PC-9 (cell line): ENCODE data around the gene RBMS3. TPM values are rescaled to one million over a fixed set of nuclear protein-coding genes. Genes with fewer than 3 reads are reported as not detected.

Experiments used
- BruUV-seq: library from RNA; stranded (reverse); fragments of 400-500 nt; replicated peaks from 2 replicates; lab custom pipeline; 2021; lab: Mats Ljungman, UMichigan
- CTCF ChIA-PET: fragments of 300-600 bp; sonication (Branson Sonifier 250); formaldehyde crosslinking; loops from one replicate; lab custom pipeline; 2022; ENCODE audit warnings: antibody characterized with exemption; lab: Charles Lee
- POLR2A ChIA-PET: fragments of 300-600 bp; sonication (Branson Sonifier 250); formaldehyde crosslinking; loops from one replicate; lab custom pipeline; 2022; ENCODE audit warnings: antibody characterized with exemption; ENCODE audit not compliant: unreplicated experiment; lab: Charles Lee
- DNase-seq, 2 experiments: peaks; one replicate each; pipeline versions ENCODE4 v3.0.0 to v3.0.0-alpha.2; 2015 to 2022; ENCODE audit warnings: mixed read lengths in 1 of 2
- H2AFZ ChIP-seq: fragments of 200-600 bp; sonication (generic); 2 replicates; pipeline ENCODE4 v1.8.1; 2017; ENCODE audit warnings: antibody characterized with exemption
- H3F3A ChIP-seq: fragments of 200-600 bp; sonication (generic); 2 replicates; pipeline ENCODE4 v1.8.1; 2017; ENCODE audit warnings: antibody characterized with exemption, mild to moderate bottlenecking, low read depth; ENCODE audit not compliant: insufficient read depth
- H3K27ac ChIP-seq: fragments of 200-600 bp; sonication (generic); 2 replicates; pipeline ENCODE4 v1.6.1; 2016; ENCODE audit warnings: mixed run types
- H3K27me3 ChIP-seq: fragments of 200-600 bp; sonication (generic); 2 replicates; pipeline ENCODE4 v1.6.1; 2016; ENCODE audit warnings: low read depth, mixed run types; ENCODE audit not compliant: insufficient read depth
- H3K36me3 ChIP-seq: fragments of 200-600 bp; sonication (generic); 2 replicates; pipeline ENCODE4 v1.6.1; 2016; ENCODE audit warnings: low read depth, mixed run types
- H3K4me1 ChIP-seq: fragments of 200-600 bp; sonication (generic); replicated peaks from 2 replicates; pipeline ENCODE4 v1.6.1; 2016; ENCODE audit warnings: mixed run types; ENCODE audit not compliant: insufficient read depth
- H3K4me2 ChIP-seq: fragments of 200-600 bp; sonication (generic); 2 replicates; pipeline ENCODE4 v1.6.1; 2017; ENCODE audit warnings: mixed run types
- H3K4me3 ChIP-seq: fragments of 200-600 bp; sonication (generic); 2 replicates; pipeline ENCODE4 v1.6.1; 2016; ENCODE audit warnings: mixed run types
- H3K79me2 ChIP-seq: fragments of 200-600 bp; sonication (generic); 2 replicates; pipeline ENCODE4 v1.6.1; 2017; ENCODE audit warnings: low read depth, mixed run types
- H3K9me2 ChIP-seq: fragments of 200-600 bp; sonication (generic); 2 replicates; pipeline ENCODE4 v1.8.1; 2017; ENCODE audit warnings: mild to moderate bottlenecking; ENCODE audit not compliant: insufficient read depth
- H3K9me3 ChIP-seq: fragments of 200-600 bp; sonication (generic); 2 replicates; pipeline ENCODE4 v1.8.1; 2016; ENCODE audit warnings: low read depth; ENCODE audit not compliant: insufficient read depth
- H4K20me1 ChIP-seq: fragments of 200-600 bp; sonication (generic); 2 replicates; pipeline ENCODE4 v1.8.1; 2017; ENCODE audit not compliant: insufficient read depth
- CTCF ChIP-seq: fragments of 200-600 bp; sonication (generic); conservative IDR thresholded peaks from 2 replicates; pipeline ENCODE4 v1.6.1; 2017; ENCODE audit warnings: mixed run types, antibody characterized with exemption, mild to moderate bottlenecking, moderate library complexity
- EZH2 ChIP-seq: fragments of 200-600 bp; sonication (generic); IDR thresholded peaks from 2 replicates; pipeline ENCODE4 v1.8.0; 2017; ENCODE audit warnings: antibody characterized with exemption, low read depth
- intact Hi-C: fragments of 100-400 bp; cut with micrococcal nuclease; formaldehyde crosslinking; loops from one replicate; pipeline ENCODE4 v1.10.0; 2022; ENCODE audit not compliant: unreplicated experiment
- total RNA-seq: library from RNA; stranded (reverse); gene quantifications from 2 replicates; pipeline ENCODE4 v1.2.3, GENCODE V29; 2021

RBMS3 gene
- total RNA-seq, 1 experiment from 2014 or later, result 3.5 TPM

- ChIA-PET CTCF (no interaction called here), POLR2A (no interaction called here)
- H3F3A ChIP-seq, result no peaks in the 10 kb centered on the region
- H3K27me3 ChIP-seq, result no peaks in the 10 kb centered on the region
- H3K9me2 ChIP-seq, result no peaks in the 10 kb centered on the region
- no TSS peak for BruUV-seq
- no peak overlapping the region for H2AFZ ChIP-seq
- no peak overlapping the region for H3K4me2 ChIP-seq
- no peak for DNase-seq
- intact Hi-C loops, result no loop called here
- no peaks in the 10 kb centered on the region for H3K36me3 ChIP-seq
- H3K27ac ChIP-seq, result no peak overlapping the region
- no peaks in the 10 kb centered on the region for H3K9me3 ChIP-seq
- no peak for TF ChIP-seq CTCF
- TF ChIP-seq EZH2, result no peak
- H3K4me3 ChIP-seq, result no peak overlapping the region
- no peaks in the 10 kb centered on the region for H4K20me1 ChIP-seq
- H3K4me1 ChIP-seq, result no peaks in the 10 kb centered on the region
- H3K79me2 ChIP-seq, result no peaks in the 10 kb centered on the region
Measured at GRCh38 chr3:30026851-30027250, 746.0 kb downstream of the RBMS3 start.

- BruUV-seq, result no TSS peak
- ChIA-PET POLR2A (no interaction called here), CTCF (no interaction called here)
- no peak overlapping the region for H3K4me3 ChIP-seq
- H3K36me3 ChIP-seq, result no peaks in the 10 kb centered on the region
- DNase-seq, result no peak
- H3F3A ChIP-seq, result no peaks in the 10 kb centered on the region
- no peak overlapping the region for H2AFZ ChIP-seq
- intact Hi-C loops, result no loop called here
- H3K4me1 ChIP-seq, result no peaks in the 10 kb centered on the region
- H3K9me2 ChIP-seq, result no peaks in the 10 kb centered on the region
- H3K4me2 ChIP-seq, result no peak overlapping the region
- no peaks in the 10 kb centered on the region for H4K20me1 ChIP-seq
- no peaks in the 10 kb centered on the region for H3K79me2 ChIP-seq
- no peak for TF ChIP-seq EZH2
- TF ChIP-seq CTCF, result no peak
- no peak overlapping the region for H3K27ac ChIP-seq
- no peaks in the 10 kb centered on the region for H3K27me3 ChIP-seq
- no peaks in the 10 kb centered on the region for H3K9me3 ChIP-seq
Measured at GRCh38 chr3:30034246-30034991, 753.5 kb downstream of the RBMS3 start.

- H3K4me2 ChIP-seq, result no peak overlapping the region
Measured at GRCh38 chr3:30035935-30036567, 755.2 kb downstream of the RBMS3 start.

More at GRCh38 chr3:30035935-30036567, 755.2 kb downstream of the RBMS3 start:
- ChIA-PET CTCF (no interaction called here), POLR2A (no interaction called here)
- DNase-seq, result no peak
- H3K36me3 ChIP-seq, result no peaks in the 10 kb centered on the region
- H3K79me2 ChIP-seq, result no peaks in the 10 kb centered on the region
- no peaks in the 10 kb centered on the region for H3K9me2 ChIP-seq
- no peak overlapping the region for H2AFZ ChIP-seq
- H3K27me3 ChIP-seq, result no peaks in the 10 kb centered on the region
- no peaks in the 10 kb centered on the region for H4K20me1 ChIP-seq
- intact Hi-C loops, result no loop called here
- no TSS peak for BruUV-seq
- no peaks in the 10 kb centered on the region for H3K4me1 ChIP-seq
- no peak overlapping the region for H3K27ac ChIP-seq
- no peak overlapping the region for H3K4me3 ChIP-seq
- no peaks in the 10 kb centered on the region for H3K9me3 ChIP-seq
- no peaks in the 10 kb centered on the region for H3F3A ChIP-seq
- TF ChIP-seq EZH2, result no peak
- TF ChIP-seq CTCF, result no peak
